Left ventricle myocardium inferior (tissue), 1 donor: Measurements from ENCODE around the gene TLN1. TPM values are rescaled to one million over a fixed set of nuclear protein-coding genes. Genes with fewer than 3 reads are reported as not detected.

Experiments
- DNase-seq: peaks from one replicate; pipeline ENCODE4 v3.0.0-alpha.2; 2020
- H3K27ac ChIP-seq: fragments of 200-600 bp; replicated peaks from 2 replicates; pipeline ENCODE4 v1.8.0; 2021
- H3K27me3 ChIP-seq: fragments of 200-600 bp; 2 replicates; pipeline ENCODE4 v1.8.0; 2021; ENCODE audit warnings: low read depth
- H3K36me3 ChIP-seq: fragments of 200-600 bp; 2 replicates; pipeline ENCODE4 v1.8.0; 2021
- H3K4me1 ChIP-seq: fragments of 200-600 bp; 2 replicates; pipeline ENCODE4 v1.8.0; 2021
- H3K4me3 ChIP-seq: fragments of 200-600 bp; 2 replicates; pipeline ENCODE4 v1.8.0; 2021; ENCODE audit warnings: mild to moderate bottlenecking, moderate library complexity
- H3K9me3 ChIP-seq: fragments of 200-600 bp; replicated peaks from 2 replicates; pipeline ENCODE4 v1.8.0; 2021
- intact Hi-C: fragments of 100-400 bp; cut with micrococcal nuclease; formaldehyde crosslinking; loops from one replicate; pipeline ENCODE4 v1.11.0; 2022
- total RNA-seq: library from RNA; stranded (reverse); fragmentation: NEBNext Ultra II Directional; extraction: Animal tissue kit (Norgen Biotek cat#: 25700); gene quantifications from one replicate; pipeline ENCODE4 v1.2.1, GENCODE V29; 2021
- TF ChIP-seq, protein P1 (sequence below): fragments of 200-600 bp; IDR thresholded peaks from 2 replicates; pipeline ENCODE4 v1.8.0; 2021; ENCODE audit warnings: antibody characterized with exemption, mild to moderate bottlenecking, borderline replicate concordance
- donor health status: DM: no; HTN: yes; CAD: no; lungs with severe emphysema.

Gene TLN1
- total RNA-seq, 1 donor from 2014 or later, result 234 TPM

- Histone ChIP-seq H3K27ac (no peak overlapping the region), H3K9me3 (no peaks in the 10 kb centered on the region), H3K4me3 (no peak overlapping the region), H3K36me3 (no peaks in the 10 kb centered on the region), H3K27me3 (no peaks in the 10 kb centered on the region), H3K4me1 (peaks cover 26% of the 10 kb centered on the region)
- no peak for DNase-seq
- TF ChIP-seq, protein P1, sequence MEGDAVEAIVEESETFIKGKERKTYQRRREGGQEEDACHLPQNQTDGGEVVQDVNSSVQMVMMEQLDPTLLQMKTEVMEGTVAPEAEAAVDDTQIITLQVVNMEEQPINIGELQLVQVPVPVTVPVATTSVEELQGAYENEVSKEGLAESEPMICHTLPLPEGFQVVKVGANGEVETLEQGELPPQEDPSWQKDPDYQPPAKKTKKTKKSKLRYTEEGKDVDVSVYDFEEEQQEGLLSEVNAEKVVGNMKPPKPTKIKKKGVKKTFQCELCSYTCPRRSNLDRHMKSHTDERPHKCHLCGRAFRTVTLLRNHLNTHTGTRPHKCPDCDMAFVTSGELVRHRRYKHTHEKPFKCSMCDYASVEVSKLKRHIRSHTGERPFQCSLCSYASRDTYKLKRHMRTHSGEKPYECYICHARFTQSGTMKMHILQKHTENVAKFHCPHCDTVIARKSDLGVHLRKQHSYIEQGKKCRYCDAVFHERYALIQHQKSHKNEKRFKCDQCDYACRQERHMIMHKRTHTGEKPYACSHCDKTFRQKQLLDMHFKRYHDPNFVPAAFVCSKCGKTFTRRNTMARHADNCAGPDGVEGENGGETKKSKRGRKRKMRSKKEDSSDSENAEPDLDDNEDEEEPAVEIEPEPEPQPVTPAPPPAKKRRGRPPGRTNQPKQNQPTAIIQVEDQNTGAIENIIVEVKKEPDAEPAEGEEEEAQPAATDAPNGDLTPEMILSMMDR, result no peak
- intact Hi-C loops, result no loop called here
Observed at GRCh38 chr9:35767458-35767857, 35.5 kb upstream of the TLN1 start.

- DNase-seq, result no peak
- intact Hi-C loops, result no loop called here
- peaks cover 22% of the 10 kb centered on the region for H3K4me1 ChIP-seq
- no peak overlapping the region for H3K27ac ChIP-seq
- H3K4me3 ChIP-seq, result no peak overlapping the region
- no peaks in the 10 kb centered on the region for H3K9me3 ChIP-seq
- no peaks in the 10 kb centered on the region for H3K27me3 ChIP-seq
- no peaks in the 10 kb centered on the region for H3K36me3 ChIP-seq
- TF ChIP-seq, protein P1, result no peak
Observed at GRCh38 chr9:35766997-35767396, 35.0 kb upstream of the TLN1 start.

DNA sequence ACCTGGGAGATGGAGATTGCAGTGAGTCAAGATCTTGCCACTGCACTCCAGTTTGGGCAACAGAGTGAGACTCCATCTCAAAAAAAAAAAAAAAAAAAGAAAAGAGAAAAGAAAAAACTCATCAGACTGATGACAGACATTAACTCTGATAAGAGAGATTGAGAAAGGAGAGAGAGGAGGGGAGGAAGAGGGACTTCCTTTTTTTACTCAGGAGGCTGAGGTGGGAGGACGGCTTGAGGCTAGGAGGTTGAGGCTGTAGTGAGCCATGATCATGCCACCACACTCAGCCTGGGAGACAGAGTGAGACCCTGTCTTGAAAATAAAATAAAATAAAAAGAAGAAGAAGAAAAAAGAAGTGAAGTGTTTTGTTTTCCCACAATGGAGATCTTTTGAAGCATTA lies 31.8 kb upstream of the TLN1 start:
- intact Hi-C loops, result no loop called here
- Histone ChIP-seq H3K27ac (no peak overlapping the region), H3K36me3 (no peaks in the 10 kb centered on the region)

DNA sequence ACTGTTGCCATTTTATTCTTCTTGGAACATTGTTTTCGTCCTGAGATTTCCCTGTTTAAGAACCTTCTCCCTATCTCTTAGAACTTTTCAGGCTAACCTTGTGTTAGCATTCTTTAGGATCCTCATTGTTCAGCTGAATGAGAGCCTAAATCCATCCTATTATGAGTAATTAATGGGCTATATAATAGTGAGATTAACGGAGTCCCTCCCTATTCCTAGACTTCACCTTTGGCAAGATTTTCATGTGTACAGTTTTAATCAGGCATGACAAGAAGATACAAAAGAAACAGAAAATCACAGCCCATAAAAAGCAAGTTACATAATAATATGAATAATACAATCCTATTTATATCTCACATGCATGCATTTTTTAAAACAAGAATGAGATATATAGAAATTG lies 31.2 kb upstream of the TLN1 start:
- H3K36me3 ChIP-seq, result no peaks in the 10 kb centered on the region
- intact Hi-C loops, result no loop called here
- no peak for DNase-seq
- H3K27ac ChIP-seq, result no peak overlapping the region
- H3K4me1 ChIP-seq, result peaks cover 8% of the 10 kb centered on the region
- TF ChIP-seq, protein P1, result no peak
- no peak overlapping the region for H3K4me3 ChIP-seq
- no peaks in the 10 kb centered on the region for H3K9me3 ChIP-seq
- no peaks in the 10 kb centered on the region for H3K27me3 ChIP-seq

More for the DNA sequence above, 31.8 kb upstream of the TLN1 start:
- Histone ChIP-seq H3K9me3 (no peaks in the 10 kb centered on the region), H3K4me3 (no peak overlapping the region), H3K27me3 (no peaks in the 10 kb centered on the region), H3K4me1 (peaks cover 2% of the 10 kb centered on the region)
- DNase-seq, result no peak
- TF ChIP-seq, protein P1, result no peak

DNA sequence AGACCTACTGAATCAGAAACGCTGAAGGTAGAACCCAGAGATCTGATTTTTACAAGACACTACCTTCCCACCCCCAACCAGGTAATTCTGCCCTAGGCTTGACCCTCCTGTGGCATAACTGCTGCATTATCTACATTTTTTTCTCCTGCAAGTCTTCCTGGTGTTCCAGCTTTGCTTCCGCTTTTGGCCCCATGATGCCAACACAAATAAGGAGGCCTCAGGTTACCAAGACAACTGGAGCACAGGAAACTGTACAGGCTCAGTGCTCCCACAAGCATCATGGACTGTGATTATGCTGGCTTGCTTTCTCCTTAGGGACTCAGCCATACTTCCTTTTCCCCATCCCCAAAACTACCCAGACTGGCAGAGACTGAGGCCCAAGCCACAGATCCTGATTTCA lies 28.7 kb upstream of the TLN1 start:
- peak overlapping the region; percentile 5 for H3K27ac ChIP-seq
- H3K9me3 ChIP-seq, result no peaks in the 10 kb centered on the region
- H3K4me1 ChIP-seq, result peaks cover 30% of the 10 kb centered on the region
- DNase-seq, result no peak
- TF ChIP-seq, protein P1, result no peak
- no peak overlapping the region for H3K4me3 ChIP-seq
- H3K36me3 ChIP-seq, result no peaks in the 10 kb centered on the region
- no peaks in the 10 kb centered on the region for H3K27me3 ChIP-seq
- intact Hi-C loops, result no loop called here

GRCh38 chr9:35759795-35760194 lies 27.8 kb upstream of the TLN1 start:
- Histone ChIP-seq H3K4me3 (no peak overlapping the region), H3K9me3 (no peaks in the 10 kb centered on the region), H3K4me1 (peaks cover 30% of the 10 kb centered on the region), H3K27me3 (no peaks in the 10 kb centered on the region), H3K27ac (no peak overlapping the region), H3K36me3 (peaks cover 3% of the 10 kb centered on the region)
- TF ChIP-seq, protein P1, result no peak
- no peak for DNase-seq
- intact Hi-C loops, result no loop called here
